HTERT RPE-1 (cell line): Measurements from ENCODE around the gene SEMA3F.
"Not testable (repeated sequence)": the region's sequence is repeated elsewhere in the genome, so short reads cannot be mapped to it uniquely, and the experiment has no call there.

ENCODE experiments used
- in situ Hi-C: fragments of 300-500 bp; cut with MboI; formaldehyde crosslinking; loops from 4 replicates; pipeline ENCODE4 v1.14.3; 2020; ENCODE audit warnings: low sequenced_read_pairs

Gene SEMA3F

GRCh38 chr3:50207359-50208042 lies 52.4 kb downstream of the SEMA3F start:
- in situ Hi-C loops = no loop called here

- in situ Hi-C loops = no loop called here
These were observed 53.7 kb downstream of the SEMA3F start for GRCh38 chr3:50208677-50209344.

DNA sequence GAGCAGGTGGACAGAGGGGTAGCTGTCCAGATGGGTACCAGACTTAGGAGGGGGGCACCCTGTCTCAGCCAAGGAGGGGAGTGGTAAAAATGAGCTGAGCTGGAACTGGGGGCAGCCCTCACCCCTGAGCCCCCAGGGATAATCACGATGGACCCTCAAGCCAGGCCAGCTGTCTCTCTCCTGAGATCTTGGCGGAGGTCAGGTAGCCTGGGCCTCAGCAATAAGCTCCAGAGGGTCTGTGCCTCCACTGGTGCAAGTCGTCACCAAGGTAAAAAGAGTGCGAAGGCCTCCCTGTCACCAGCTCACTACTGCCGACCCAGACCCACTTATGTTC lies 55.0 kb downstream of the SEMA3F start:
- in situ Hi-C loops = no loop called here

- in situ Hi-C loops = no loop called here
These were observed 55.6 kb downstream of the SEMA3F start for GRCh38 chr3:50210510-50211367.

DNA sequence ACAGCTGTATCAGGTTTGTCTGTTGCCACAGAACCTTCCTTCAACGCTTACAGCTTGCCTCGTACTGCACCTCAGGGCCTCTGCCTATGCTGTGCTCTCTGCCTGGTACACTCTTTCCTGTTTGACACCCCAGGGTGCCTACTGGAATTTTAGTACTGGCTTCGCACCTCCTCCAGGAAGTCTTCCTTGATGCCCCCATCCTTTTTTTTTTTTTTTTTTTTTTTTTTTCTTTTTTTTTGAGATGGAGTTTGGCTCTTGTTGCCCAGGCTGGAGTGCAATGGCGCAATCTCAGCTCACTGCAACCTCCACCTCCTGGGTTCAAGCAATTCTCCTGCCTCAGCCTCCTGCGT lies 56.2 kb downstream of the SEMA3F start:
- in situ Hi-C loops = not testable (repeated sequence)

DNA sequence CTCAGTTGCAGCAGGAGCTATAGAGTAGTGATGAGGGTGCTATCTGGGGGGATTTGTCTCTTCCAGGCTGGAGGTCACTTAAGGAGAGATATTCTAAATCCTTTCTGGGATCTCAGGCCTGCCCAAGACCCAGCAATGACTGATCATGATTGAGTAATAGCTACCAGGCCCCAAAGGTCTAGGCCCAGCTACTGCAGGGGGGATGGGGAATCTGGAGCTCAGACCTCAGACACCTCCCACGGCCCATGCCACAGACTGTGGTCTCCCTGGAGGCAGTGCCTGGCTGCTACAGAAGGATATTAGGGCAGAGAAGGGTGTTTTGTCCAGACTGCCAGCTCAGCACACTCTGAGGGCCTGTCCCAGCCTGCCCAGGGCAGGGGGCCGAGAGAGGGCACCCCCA lies 56.8 kb downstream of the SEMA3F start:
- in situ Hi-C loops = no loop called here

GRCh38 chr3:50212502-50212901 lies 57.4 kb downstream of the SEMA3F start:
- in situ Hi-C loops = no loop called here

DNA sequence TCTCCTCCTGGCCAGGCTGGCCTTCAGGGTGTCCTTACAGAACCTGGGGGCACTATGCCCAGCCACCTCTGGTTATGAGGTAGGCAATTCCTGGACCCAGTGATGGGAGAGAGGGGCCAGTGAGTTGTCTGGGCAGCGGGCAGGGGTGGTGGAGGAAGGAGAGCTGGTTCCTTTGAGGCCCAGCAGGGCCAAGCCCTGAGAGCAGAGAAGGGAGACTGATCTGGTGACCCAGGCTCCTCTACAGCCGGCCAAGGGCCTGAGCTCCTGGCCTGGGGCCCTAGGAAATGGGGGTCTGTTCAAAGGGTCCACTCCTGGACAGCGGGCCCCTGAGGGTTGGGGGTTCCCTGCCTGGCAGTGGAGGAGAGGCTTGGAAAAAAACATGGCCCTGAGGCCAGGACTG lies 57.8 kb downstream of the SEMA3F start:
- in situ Hi-C loops = no loop called here

GRCh38 chr3:50213373-50213772 lies 58.2 kb downstream of the SEMA3F start:
- in situ Hi-C loops = no loop called here

GRCh38 chr3:50214824-50215223 lies 59.7 kb downstream of the SEMA3F start:
- in situ Hi-C loops = no loop called here

DNA sequence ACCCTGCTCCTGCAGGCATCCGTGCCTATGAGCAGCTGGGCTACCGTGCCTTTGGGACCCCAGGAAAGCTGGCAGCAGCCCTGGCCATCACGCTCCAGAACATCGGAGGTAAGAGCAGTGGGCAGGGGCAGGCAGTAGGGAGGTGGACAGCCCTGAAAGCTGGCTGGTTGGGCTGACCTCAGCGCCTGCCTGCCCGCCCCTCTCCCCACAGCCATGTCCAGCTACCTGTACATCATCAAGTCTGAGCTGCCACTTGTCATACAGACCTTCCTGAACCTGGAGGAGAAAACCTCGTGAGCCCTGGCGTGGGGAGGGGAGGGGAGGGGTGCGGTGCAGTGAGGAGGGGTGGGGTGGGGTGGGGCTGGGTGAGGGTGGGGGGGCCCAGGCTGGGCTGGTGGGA lies 60.4 kb downstream of the SEMA3F start:
- in situ Hi-C loops = no loop called here

DNA sequence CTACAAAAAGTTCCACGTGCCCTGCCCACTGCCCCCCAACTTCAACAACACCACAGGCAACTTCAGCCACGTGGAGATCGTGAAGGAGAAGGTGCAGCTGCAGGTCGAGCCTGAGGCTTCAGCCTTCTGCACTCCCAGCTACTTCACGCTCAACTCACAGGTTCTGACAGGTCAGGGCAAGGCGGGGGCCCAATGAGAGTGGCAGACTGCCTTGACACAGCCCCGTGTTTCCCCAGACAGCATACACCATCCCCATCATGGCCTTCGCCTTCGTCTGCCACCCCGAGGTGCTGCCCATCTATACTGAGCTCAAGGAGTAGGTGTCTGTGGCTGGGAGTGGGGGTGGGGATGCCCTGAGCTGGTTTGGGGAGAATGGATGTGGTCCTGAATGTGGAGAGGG lies 62.6 kb downstream of the SEMA3F start:
- in situ Hi-C loops = no loop called here

DNA sequence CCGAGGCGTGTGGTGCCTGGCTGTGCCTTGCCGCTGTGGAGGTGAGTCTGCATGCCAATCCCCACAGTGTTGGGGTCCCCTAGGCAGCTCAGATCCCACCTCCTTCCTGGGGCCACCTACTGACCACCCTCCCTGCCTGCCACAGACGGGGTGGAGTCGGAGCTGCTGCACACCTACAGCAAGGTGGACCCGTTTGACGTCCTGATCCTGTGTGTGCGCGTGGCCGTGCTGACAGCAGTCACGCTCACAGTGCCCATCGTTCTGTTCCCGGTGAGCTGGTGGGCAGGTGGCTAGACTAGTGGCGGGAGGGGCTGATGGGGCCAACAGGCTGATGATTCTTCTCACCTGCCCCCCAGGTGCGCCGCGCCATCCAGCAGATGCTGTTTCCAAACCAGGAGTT lies 63.3 kb downstream of the SEMA3F start:
- in situ Hi-C loops = no loop called here

GRCh38 chr3:50219285-50219684 lies 64.2 kb downstream of the SEMA3F start:
- in situ Hi-C loops = no loop called here

- in situ Hi-C loops = no loop called here
These were observed 65.0 kb downstream of the SEMA3F start for GRCh38 chr3:50220109-50220508.

- in situ Hi-C loops = no loop called here
These were observed 65.9 kb downstream of the SEMA3F start for GRCh38 chr3:50221051-50221410.

DNA sequence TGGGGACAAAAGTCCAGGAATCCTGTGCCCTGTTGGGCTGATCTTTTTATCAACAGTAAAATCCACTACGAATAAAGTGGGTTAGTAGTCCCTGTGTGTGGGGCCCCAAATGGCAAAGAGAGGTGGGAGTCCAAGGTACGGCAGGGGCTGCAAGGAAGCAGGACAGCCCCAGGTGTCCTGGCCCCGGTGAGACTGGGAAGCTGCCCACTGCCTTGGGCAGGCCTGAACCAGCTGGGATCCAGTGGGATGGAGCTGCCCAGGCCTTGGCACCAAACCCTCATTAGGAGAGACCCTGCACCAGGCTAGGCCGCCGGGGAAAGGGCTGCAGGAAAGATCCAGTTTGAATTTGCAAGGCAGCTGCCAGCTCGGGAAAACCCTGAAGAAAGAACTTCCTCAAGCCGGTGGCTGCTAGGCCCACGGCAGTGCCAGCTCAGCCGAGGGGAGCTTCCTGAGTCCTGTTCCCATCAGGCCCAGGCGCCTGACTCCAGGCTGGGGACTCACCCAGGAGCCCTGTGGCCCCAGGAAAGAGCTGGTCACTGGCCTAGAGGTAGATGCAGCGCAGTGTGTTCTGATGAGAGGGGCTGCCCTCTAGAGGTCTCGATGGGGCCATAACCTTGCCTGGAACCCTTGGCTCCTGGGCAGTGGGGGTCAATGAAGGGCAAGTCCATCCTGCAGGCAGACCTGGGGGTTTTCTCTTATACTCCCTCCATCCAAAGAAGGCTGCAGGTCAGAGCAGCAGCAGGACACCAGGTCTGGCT lies 66.5 kb downstream of the SEMA3F start:
- in situ Hi-C loops = no loop called here

DNA sequence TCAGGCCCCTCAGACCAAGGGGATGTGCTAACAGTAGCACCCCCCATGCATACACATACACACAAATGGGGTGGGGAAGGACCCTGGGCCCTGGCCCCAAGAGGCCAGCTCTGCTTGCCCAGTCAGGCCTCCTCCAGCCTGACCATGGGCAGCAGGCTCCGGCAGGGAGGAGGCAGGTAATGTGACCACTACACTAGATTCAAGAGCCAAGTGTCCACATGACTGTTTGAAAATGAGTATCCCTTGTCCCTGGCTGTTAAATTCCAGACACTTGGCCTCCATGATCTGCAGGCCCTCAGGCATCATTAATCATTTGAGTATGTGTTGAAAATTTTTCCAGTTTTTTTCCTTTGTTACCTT lies 67.0 kb downstream of the SEMA3F start:
- in situ Hi-C loops = no loop called here

DNA sequence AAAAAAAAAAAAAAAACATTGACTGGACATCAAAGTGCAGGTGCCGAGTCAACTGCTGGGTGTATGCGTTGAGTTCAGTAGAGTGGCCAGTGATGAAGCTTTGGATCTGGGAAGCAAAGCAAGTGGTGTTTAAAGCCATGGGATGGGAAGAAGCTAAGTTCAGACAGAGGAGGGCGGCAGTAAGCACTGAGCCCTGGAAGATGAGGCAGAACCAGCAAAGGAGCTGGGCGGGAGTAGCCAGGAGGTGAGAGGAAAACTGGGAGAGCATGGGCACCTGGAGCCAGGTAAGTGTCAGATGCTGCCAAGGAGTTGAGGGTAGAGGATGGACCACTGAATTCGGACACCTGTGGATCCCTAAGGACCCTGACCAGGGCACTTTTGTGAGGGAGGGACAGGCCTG lies 69.5 kb downstream of the SEMA3F start:
- in situ Hi-C loops = no loop called here

DNA sequence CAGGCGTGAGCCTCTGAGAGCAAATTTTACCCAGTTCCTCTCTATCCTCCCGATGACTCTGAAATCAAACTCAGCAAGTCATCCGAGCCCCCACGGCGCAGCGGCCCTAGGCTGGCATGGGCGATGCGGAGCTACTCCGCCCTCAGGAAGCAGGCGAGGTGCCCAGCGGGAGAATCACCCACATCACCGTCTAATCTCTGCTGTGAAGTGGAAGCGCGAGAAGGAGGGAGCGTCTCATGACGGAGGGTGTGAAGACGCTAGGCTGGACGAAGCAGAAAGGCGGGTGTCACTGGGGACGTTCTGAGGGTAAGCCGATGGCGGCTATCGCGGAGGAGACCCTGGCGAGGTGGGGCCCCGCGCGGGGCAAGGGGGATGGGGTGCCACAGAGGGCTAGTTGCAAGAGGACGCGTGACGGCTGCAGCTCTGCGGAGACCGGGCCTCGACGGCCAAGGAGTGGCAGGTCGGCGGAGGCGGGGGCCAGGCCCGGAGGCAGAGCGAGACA lies 71.8 kb downstream of the SEMA3F start:
- in situ Hi-C loops = no loop called here

DNA sequence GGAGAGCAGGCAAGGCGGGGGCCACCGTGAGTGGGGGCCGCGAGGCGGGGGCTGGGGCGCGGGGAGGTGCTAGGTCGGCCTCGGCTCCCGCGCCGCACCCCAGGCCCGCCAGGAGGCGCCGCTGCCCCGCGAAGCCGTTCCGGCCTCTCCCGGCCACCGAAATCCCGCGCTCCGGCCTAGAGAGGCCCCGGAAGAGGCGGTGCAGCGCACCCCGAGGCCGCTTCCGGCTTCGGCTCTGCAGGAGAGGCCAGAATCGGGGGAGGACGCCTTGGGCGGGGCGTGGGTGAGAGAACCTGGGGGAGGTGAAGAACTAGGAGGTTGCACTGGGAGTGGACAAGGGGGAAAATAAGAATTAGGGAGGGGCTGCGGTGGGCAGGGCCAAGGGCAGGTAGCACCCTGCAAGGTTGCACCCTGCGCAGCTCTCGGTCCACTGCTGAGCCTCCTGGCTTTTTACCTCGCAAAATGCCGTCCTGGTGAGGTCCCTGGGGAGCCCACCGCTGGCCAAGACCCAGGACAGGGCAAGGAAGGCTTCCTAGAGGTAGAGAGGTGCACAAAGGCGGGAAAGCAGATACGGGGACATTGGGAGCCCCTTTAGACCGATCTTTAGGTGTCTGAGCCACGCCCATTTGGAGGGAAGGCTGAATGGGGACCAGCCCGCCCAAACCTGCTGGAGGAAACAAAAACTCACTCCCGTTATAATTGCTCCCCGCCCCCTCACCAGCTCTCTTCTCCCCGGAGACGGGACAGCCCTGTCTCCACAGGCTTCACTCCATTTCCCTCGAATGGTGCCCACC lies 72.5 kb downstream of the SEMA3F start:
- in situ Hi-C loops = no loop called here
